ENCODE data around the gene E2F6. TPM values are rescaled to one million over a fixed set of nuclear protein-coding genes. Genes with fewer than 3 reads are reported as not detected.

E2F6 gene
- total RNA-seq, 1 experiment from 2014 or later: 35.5 TPM

DNA sequence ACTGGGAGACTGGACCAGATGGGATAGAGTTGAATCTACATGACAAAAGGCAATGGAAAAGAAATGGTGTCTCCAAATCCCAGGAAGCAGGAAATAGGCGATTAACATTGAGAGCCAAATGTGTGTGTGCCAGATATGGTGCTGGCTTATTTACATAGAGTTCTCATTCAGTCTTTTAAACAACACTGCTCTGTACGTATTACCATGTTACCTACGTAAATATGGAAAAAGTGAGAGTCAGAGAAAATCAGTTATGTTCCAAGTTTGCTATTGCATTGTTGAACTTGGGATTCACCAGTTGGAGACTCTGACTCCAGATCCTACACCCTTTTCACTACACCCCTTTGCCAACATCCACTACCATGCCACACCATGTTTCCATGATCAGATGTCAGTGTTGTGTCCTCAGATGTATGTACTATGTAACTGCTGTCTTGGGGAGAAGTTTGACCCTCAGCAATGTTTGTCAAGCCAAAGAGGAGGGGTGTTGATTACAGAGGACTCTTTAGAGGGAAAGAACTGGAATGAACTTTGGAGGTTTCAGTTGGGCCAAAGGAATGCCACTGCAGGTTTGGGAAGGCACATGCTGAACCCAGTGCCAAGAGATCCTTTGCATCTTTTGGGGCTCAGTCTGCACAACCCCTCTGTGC is 48.2 kb upstream of the E2F6 start:
- Histone ChIP-seq H3K27ac (ENCODE audit: low read depth, low read length, poor library complexity, severe bottlenecking) (no peak overlapping the region), H3K36me3 (ENCODE audit: insufficient read depth, low read length, poor library complexity, severe bottlenecking) (no peaks in the 10 kb centered on the region), H3K27me3 (replicated peaks; ENCODE audit: insufficient read depth, low read depth, low read length, poor library complexity) (no peaks in the 10 kb centered on the region), H3K9me3 (ENCODE audit: low read depth, low read length, poor library complexity, severe bottlenecking) (no peaks in the 10 kb centered on the region), H3K4me3 (ENCODE audit: low read depth, low read length, poor library complexity, severe bottlenecking) (no peak overlapping the region), H3K4me1 (ENCODE audit: insufficient read depth, low read length, poor library complexity, severe bottlenecking) (no peaks in the 10 kb centered on the region)
- TF ChIP-seq CTCF (conservative IDR thresholded peaks at IDR 0.05; ENCODE audit: low read depth, low read length) (no peak), EZH2 (IDR thresholded peaks at IDR 0.05; ENCODE audit: borderline replicate concordance, low read depth, low read length, poor library complexity, severe bottlenecking) (no peak)
- no TSS peak for BruUV-seq (replicated peaks)
- peak; percentile 31 for DNase-seq (ENCODE audit: low spot score)
- CTCF ChIA-PET: interaction anchor here (0.9 kb wide), 1 partner anchor 69 kb away, joined by 3 read pairs; no protein-coding TSS in a partner anchor
- POLR2A ChIA-PET (ENCODE audit: low non-redundant PET): no interaction called here
- intact Hi-C loops (cut with micrococcal nuclease; ENCODE audit: unreplicated experiment): no loop called here

GRCh38 chr2:11513319-11513718 is 47.4 kb upstream of the E2F6 start:
- no TSS peak for BruUV-seq (replicated peaks)
- no peak overlapping the region for H3K27ac ChIP-seq (ENCODE audit: low read depth, low read length, poor library complexity, severe bottlenecking)
- H3K27me3 ChIP-seq (replicated peaks; ENCODE audit: insufficient read depth, low read depth, low read length, poor library complexity): no peaks in the 10 kb centered on the region
- no peaks in the 10 kb centered on the region for H3K9me3 ChIP-seq (ENCODE audit: low read depth, low read length, poor library complexity, severe bottlenecking)
- ChIA-PET POLR2A (ENCODE audit: low non-redundant PET) (interaction anchor here (0.8 kb wide), 1 partner anchor 526 kb away, joined by 5 read pairs; no protein-coding TSS in a partner anchor), CTCF (interaction anchor here (0.9 kb wide), 1 partner anchor 70 kb away, joined by 3 read pairs; no protein-coding TSS in a partner anchor)
- TF ChIP-seq EZH2 (IDR thresholded peaks at IDR 0.05; ENCODE audit: borderline replicate concordance, low read depth, low read length, poor library complexity, severe bottlenecking) (no peak), CTCF (conservative IDR thresholded peaks at IDR 0.05; ENCODE audit: low read depth, low read length) (no peak)
- intact Hi-C loops (cut with micrococcal nuclease; ENCODE audit: unreplicated experiment): no loop called here
- no peaks in the 10 kb centered on the region for H3K36me3 ChIP-seq (ENCODE audit: insufficient read depth, low read length, poor library complexity, severe bottlenecking)
- no peak for DNase-seq (ENCODE audit: low spot score)
- H3K4me1 ChIP-seq (ENCODE audit: insufficient read depth, low read length, poor library complexity, severe bottlenecking): no peaks in the 10 kb centered on the region
- H3K4me3 ChIP-seq (ENCODE audit: low read depth, low read length, poor library complexity, severe bottlenecking): no peak overlapping the region

DNA sequence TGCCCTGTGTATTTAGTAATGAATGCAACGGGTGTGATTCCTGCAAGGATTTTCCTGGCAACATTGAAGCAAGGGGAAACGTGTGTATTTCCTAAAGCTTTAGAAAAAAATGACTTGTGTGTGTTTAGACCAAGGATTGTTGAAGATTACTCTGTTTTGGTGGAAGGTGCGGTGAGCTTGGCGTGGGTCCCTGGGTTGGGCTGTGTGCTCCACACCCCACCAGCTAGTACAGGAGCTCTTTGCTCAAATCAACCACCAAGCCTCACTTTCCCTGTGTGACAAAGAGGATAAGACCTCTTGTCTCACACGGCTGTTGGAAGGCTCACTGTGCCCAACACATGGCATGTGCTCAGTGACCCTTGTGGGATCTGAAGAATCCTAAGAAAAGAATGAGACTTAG is 46.5 kb upstream of the E2F6 start:
- no peaks in the 10 kb centered on the region for H3K4me1 ChIP-seq (ENCODE audit: insufficient read depth, low read length, poor library complexity, severe bottlenecking)
- BruUV-seq (replicated peaks): no TSS peak
- H3K27me3 ChIP-seq (replicated peaks; ENCODE audit: insufficient read depth, low read depth, low read length, poor library complexity): no peaks in the 10 kb centered on the region
- TF ChIP-seq EZH2 (IDR thresholded peaks at IDR 0.05; ENCODE audit: borderline replicate concordance, low read depth, low read length, poor library complexity, severe bottlenecking): no peak
- TF ChIP-seq CTCF (conservative IDR thresholded peaks at IDR 0.05; ENCODE audit: low read depth, low read length): no peak
- no peak overlapping the region for H3K4me3 ChIP-seq (ENCODE audit: low read depth, low read length, poor library complexity, severe bottlenecking)
- H3K27ac ChIP-seq (ENCODE audit: low read depth, low read length, poor library complexity, severe bottlenecking): no peak overlapping the region
- intact Hi-C loops (cut with micrococcal nuclease; ENCODE audit: unreplicated experiment): no loop called here
- no peak for DNase-seq (ENCODE audit: low spot score)
- ChIA-PET CTCF (interaction anchor here (0.9 kb wide), 1 partner anchor 72 kb away, joined by 3 read pairs; no protein-coding TSS in a partner anchor), POLR2A (ENCODE audit: low non-redundant PET) (no interaction called here)
- no peaks in the 10 kb centered on the region for H3K9me3 ChIP-seq (ENCODE audit: low read depth, low read length, poor library complexity, severe bottlenecking)
- H3K36me3 ChIP-seq (ENCODE audit: insufficient read depth, low read length, poor library complexity, severe bottlenecking): no peaks in the 10 kb centered on the region

Measured in A673 (cell line).